ENCODE results near the gene PPP1R37.

Gene PPP1R37

DNA sequence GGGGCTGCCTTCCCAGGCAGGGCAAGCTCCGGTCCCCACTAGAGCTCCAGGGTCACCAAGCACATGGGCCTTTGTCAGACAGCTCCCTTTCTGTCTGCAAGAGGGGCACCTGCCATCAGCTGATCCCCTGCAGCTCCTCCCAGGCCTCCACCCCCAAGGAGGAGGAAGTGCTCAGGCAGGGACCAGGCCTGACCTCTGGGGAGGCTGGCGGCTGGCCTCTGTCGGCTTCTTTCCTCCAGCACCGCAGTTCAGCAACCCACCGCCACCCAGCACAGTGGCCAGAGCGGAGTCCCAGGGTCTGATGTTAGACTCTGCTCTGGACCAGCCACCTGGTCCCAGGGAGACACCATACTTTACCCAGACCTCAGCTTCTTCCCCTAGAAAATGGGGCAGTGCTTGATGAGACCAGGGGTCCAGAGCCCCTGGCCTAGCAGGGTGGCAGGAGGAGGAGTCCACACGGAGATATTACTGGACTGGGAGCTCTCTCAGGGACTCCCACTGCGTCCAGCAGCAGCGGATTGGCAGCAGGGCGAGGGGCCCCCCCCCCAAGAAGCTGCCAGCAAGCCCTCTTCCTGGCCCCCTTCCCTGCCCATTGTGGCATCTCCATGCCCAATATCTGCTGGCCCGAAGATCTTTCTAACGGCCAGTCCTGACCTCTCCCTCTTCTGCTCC, 43.7 kb downstream of the PPP1R37 start:
- DNase-seq = no peak

DNA sequence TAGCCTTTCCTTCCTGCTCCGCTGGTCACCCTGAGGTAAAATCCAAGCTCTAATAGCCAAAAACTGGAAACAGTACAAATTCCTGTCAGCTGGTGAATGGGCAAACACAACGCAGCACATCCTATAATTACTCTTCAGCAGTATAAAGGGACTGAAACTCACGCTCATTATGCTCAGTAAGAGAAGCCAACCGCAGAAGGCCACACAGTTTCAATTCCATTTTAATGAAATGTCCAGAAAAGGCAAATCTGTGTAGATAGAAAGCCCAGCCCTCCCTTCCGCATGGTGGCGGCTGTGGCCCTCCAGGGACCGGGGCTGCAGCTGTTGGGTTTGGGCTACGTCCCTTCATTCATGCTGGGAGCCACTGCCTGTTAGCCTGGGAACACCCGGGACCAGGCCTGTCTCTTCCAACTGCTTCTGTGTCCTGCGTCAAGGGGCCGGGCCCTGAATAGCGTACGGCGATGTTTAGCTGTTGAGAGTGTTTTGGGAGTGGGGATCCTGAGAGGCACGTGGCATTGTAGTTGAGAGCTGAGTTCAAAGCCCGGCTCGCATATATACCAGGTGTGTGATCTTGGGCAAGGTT, 44.3 kb downstream of the PPP1R37 start:
- DNase-seq = peak in 23 of 56 donors; percentile 8 to 63 (median 34)

DNA sequence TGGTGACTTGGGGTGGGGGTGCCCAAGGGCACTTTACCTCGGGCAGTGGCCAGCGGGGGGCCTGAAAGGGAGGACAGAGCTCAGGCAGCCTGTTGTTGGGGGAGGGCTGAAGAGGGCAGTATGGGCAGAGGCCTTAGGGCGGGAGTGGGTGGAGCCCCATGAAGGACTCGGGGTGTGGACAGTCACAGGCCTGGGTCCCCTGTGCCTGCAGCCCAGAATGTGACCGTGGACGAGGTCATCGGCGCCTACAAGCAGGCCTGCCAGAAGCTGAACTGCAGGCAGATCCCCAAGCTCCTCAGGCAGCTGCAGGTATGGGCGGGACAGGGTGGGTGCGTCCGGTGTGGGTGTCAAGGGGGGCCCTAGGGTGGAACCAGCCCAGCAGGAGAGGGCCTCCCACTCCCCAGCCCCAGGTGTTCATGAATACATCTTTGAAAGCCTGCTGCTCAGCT, 45.3 kb downstream of the PPP1R37 start:
- no peak for DNase-seq

DNA sequence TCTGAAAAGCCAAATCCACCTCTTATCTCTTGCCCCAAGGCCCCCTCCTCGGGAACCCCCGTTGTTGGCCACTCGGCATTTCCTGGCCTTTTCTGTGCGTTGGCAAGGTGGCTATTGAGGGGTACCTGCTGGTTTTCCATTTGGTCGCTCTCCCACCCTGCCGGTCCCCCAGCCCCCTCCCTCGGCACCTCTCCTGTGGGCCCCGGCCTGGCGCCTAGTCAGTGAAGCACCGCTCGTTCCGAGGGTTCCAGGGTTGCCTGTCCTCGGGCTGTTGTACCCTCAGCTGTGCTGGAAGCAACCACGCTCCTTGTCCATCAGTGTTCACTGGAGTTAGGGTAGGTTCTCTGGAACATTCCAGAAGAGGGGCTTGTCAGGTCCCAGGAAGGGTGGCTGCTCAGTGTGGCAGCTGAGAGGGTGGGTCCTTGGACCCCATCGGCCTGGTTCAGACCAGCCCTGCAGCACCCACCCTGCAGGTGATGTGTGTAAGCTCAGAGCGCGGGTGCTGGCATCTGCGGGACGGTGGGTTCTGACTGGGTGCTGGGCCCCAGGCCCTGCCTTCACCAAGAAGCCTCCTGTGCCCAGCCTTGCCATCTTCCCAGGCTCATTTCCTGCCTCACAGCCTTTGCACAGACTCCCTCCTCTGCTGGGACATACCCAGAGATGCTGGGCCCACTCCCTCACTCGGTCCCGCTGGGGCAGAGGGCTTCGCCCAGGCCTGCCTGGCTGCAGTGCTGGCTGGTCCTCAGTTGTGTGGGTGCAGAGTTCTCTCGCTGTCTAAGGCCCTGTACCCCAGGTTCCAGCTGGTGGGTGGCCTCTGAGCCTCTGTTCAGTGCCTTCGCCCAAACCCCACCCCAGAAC, 46.5 kb downstream of the PPP1R37 start:
- no peak for DNase-seq

DNA sequence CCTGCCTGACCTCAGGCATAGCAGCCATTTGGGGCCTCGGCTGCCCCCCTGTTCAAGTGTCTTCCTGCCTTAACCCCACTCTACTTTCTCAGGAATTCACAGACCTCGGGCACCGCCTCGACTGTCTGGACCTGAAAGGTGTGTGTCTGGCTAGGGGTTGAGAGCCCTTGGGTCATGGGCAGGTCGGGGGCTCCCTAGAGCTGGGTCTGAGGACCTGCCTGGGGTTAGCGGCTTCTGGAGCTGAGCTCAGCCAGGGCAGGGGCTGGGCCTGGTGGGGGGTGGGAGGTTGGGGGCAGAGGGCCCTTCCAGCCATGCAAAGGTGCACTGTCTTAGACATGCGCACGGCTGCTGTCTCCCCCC, 47.1 kb downstream of the PPP1R37 start:
- no peak for DNase-seq

DNA sequence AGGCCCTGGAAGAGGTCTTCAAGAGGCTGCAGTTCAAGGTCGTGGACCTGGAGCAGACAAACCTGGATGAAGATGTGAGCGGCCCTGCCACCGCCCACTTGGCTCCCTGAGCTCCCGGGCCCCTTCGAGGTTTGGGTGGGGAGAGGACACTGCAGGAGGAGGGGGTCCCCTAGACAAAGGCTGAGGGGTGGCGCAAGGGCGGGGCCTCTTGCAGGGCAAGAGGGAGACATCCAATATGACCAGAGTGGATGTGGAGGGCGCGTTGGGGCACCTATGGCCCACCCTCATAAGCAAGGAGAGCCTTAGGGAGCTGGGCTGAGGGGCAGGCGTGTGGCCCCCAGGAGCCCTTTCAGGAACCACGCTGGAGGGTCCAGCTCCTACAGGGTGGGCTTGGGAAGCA, 47.6 kb downstream of the PPP1R37 start:
- DNase-seq = no peak

DNA sequence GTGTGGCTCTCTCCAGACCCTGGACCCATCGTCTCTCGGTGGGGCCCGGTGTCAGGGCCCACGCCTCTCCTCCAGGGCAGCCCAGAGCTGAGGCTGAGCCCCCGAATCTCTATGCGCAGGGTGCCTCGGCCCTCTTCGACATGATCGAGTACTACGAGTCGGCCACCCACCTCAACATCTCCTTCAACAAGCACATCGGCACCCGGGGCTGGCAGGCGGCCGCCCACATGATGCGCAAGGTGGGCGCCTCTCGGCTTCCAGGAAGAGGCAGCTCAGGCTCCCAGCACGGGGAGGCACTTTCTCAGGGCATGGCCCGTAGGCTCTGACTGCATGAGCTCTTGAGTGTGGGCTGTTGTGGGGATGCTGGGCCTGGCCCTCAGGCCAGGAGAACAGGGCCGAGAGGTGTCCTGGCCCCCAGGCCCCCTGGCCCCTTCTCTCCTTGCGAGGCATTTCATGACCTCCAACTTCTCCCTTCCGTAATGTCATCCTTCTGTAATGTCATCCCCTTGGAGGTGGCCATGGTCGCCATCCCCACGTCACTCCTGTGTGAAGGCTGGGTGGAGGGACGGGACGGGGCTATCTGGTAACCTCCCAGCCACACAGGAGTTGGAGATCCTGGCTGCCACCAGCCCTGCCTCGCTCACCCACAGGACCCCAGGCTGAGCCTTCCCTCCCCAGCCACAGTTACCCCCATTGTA, 48.4 kb downstream of the PPP1R37 start:
- peak in 1 of 56 donors; percentile 14 for DNase-seq

DNA sequence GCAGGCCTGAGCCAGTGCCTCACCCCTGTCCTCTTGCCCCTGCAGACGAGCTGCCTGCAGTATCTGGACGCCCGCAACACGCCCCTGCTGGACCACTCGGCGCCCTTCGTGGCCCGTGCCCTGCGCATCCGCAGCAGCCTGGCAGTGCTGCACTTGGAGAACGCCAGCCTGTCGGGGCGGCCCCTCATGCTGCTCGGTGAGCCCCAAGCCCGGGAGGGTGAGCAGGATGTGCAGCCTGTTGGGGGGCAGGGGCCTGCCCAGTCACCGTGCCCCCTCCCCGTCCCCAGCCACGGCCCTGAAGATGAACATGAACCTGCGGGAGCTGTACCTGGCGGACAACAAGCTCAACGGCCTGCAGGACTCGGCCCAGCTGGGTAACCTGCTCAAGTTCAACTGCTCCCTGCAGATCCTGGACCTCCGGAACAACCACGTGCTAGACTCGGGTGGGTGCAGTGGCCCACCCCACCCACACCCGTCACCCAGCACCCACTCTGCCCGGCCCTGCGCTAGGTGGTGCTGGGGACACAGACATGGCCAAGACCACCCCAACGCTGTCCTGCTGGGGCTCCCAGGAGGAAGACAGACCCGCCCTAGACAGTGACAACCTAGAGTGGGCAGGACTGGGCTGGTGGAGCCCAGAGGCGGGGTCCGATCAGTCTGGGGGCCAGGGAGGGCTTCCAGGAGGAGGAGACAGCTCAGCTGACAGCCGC, 49.2 kb downstream of the PPP1R37 start:
- no peak for DNase-seq

DNA sequence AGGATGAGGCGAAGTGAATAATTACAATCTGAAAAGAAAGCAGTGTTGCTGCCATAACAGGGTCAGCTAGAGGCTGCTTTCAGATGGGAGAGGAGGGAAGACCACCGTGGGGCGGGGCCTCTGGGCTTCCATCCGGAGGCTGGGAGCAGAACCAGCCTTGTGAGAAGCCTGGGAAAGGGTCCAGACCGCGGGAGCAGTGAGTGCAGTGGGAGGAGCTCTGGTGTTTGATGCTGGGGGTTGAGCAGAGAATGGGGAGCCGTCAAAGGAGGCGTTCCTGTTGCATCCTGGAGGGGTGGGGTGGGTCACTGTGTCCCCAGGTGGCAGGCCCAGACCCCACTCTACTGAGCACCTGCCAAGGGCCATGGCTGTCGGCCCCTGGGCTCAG, 49.7 kb downstream of the PPP1R37 start:
- peak in 1 of 56 donors; percentile 27 for DNase-seq

DNA sequence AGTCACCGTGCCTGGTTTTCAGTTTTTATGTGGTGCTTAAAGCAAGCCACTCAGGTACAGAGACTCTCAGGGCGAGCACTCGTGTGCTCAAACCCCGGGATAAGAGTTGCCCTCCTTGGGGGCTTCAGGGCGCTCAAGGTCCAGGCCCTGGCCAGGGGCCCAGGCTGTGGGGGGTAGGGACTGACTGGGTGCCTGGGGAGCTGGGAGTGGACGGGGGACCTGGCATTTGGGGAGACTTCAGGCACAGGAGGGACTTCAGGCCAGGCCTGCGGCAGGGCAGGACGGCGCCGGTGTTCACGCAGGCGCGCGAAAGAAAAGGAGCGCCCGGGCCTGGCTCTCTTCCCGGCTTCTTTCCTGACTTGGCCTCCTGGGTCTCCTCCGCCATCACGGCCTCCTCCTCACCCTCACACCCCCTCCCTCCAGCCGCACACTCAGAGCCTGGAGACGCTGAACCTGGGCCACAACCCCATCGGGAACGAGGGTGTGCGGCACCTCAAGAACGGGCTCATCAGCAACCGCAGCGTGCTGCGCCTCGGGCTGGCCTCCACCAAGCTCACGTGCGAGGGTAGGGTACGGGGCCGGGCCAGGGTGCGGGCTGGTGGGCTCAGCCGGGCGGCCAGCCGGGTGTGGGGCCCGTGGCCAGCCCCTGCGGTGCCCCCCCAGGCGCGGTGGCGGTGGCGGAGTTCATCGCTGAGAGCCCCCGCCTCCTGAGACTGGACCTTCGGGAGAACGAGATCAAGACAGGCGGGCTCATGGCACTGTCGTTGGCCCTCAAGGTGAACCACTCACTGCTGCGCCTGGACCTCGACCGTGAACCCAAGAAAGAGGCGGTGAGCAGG, 51.7 kb downstream of the PPP1R37 start:
- no peak for DNase-seq

DNA sequence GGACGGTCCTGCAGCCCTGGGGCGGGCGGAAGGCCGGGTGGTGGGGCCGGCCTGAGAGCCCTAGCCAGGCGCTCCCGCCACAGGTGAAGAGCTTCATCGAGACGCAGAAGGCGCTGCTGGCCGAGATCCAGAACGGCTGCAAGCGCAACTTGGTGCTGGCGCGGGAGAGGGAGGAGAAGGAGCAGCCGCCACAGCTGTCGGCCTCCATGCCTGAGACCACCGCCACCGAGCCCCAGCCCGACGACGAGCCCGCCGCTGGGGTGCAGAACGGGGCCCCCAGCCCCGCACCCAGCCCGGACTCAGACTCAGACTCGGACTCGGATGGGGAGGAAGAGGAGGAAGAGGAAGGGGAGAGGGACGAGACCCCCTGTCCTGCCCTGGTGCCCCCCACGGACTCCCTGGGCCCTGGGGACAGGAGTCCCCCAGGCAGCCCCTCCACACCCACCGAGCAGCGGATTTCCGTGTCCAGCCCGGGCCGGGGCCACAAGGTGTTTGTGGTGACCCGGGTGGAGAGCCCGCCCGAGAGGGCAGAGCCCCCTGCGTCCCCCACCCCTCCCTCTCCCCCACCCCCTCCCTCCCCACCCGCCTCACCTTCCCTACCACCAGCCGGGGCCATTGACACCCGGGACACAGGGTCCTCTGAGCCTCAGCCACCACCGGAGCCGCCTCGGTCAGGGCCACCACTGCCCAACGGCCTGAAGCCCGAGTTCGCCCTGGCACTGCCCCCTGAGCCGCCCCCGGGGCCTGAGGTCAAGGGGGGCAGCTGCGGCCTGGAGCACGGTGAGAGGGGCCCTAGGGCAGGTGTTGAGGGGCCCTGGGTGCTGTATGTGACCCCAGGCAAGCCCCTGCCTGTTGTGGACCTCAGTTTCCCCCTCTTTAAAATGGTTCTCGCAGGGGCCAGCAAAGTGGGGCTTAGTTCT, 52.6 kb downstream of the PPP1R37 start:
- no peak for DNase-seq

DNA sequence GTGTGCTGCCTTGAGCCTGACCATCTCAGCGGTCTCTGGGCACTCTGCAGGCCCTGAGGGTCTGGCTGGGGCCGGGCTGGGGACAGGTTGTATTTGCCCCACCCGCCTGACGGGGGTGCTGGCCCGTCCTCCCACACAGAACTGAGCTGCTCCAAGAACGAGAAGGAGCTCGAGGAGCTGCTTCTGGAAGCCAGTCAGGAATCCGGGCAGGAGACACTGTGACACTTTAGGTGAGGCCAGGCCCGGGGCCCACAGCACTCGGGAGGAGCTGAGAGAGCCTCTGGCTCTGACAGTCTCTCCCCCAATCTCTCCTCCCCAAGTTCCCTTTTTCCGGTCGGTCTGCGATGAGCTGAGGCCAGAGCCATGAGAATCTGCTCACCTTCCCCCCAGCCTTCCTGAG, 53.3 kb downstream of the PPP1R37 start:
- DNase-seq = no peak

DNA sequence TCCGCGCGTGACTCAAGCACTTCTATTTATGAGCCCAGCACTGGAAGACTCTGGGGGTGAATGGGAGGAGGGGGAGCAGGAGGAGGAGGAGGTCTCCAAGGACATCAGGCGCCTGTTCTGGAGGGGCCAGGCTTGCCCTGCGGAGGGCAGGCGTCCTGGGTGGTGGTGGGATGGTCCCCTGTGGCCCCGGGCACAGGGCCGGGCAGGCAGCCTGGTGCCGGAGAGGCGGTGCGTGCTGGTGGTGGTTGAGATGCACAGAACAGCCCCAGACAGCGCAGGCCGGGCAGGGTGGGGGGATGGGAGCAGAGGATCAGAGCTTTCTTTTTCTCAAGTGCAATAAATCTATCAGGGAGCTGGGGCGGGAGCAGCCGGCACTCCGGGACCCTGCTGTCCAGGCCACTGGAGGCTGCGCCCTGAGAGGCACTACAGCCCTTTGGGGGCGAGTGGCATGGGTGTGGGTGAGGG, 53.8 kb downstream of the PPP1R37 start:
- DNase-seq = peak in 1 of 56 donors; percentile 14

DNA sequence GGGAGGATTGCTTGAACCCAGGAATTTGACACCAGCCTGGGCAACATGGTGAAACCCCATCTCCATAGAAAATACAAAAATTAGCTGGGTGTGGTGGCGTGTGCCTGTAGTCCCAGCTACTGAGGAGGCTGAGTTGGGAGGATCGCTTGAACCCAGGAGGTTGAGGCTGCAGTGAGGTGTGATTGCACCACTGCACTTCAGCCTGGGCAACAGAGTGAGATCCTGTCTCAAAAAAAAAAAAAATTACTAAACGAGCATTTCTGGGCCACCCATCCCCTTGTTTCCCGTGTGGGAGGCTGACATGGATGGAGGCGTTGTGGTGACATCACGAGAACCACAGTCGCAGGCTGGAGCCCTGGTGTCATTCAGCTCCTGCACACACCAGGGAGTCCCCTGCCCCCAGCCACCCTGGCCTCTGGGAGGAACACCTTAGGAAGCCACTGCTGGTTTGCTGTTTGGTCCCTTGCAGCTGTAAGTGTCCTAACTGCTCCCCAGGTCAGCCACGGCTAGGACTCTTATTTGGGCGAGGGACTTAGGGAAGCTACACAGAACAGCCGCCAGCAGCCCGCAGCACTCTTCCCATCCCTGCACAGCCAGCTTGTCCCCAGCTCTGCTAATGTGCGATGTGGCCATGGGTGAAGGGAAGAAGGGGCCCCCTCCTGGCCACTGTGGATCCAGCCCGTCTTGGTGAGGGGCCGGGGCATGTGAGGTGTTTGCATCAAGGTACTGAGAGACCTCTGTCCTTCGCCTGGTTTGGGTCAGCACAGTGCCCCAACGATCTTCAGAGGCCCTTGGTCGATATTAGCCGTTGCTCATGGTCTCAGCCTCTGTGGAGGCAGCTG, 55.1 kb downstream of the PPP1R37 start:
- DNase-seq = no peak

DNA sequence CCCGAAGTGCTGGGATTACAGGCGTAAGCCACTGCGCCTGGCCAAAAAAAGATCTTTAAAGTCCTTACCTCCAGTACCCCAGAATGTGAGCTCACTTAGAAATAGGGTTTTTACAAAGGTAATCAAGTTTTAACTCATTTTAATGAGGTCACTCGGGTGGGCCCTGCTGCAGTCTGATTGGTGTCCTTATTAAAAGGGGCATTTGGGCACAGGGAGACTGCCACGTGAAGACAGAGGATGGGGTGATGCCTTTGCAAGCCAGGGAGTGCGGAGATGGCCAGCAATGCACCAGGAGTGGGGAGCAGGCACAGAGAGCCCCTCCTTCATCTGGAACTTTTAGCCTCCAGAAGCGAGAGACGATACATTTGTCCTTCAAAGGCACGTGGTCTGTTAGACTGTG, 56.1 kb downstream of the PPP1R37 start:
- DNase-seq = no peak

DNA sequence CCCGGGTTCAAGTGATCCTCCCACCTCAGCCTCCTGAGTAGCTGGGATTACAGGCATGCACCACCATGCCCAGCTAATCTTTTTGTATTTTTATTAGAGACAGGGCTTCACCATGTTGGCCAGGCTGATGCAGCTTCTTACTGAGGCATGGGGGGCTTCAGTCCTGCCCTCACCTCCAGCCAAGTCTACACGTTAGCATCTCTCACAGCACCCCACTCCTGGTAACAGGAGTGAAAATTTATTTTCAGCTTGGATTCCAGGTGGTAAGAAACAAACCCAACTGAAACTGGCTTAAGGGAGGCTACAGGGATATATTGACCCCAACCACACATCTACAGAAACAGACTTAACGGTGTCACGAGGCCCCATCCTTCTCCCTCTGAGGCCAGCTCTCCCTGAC, 57.2 kb downstream of the PPP1R37 start:
- no peak for DNase-seq

DNA sequence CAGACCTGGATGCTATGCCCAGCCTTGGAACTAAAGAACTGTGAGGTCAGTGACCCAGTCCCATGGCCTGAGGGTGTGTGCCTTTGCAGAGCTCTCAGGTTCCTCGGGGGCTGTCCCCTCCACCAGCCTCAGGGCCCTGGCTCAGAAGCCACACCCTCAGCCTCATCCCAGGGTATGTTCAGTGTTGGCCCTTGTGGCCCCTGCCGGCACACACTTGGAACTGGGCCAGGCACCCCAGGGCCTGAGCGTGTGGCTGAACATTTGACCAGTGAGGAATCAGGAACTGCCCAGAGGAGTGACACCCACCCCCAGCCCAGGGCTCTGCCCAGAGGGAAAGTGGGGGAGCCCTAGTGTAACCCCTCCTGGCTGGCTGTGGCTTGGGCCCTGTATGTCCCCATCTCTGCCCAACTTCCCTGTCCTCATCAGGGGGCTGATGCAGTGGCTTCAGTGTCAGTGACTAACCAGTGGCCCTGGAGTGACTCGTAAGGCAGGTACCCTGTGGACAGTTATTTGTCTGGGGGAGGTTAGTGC, 57.8 kb downstream of the PPP1R37 start:
- DNase-seq = no peak

DNA sequence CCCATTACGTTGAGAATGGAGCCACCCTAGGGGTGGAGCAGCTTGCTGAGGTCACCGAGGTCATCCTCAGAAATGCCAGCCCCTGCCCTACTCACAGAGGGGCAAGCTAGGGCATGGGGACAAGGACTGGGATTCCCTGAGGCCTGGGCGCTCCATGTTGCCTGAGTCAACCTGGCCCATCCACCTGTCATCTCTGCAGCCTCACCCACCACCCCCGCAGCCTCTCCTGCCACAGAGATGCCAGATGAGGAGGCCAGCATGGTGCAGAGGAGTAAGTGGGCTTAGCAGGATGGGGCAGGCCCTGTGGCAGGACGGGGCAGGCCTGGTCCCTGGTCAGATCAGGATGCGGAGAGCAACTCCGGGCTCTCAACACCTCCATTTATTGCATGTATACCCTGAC, 58.3 kb downstream of the PPP1R37 start:
- no peak for DNase-seq
